Measurements from ENCODE around the gene ZDHHC3. TPM values are rescaled to one million over a fixed set of nuclear protein-coding genes. Genes with fewer than 3 reads are reported as not detected.

The ZDHHC3 gene
- polyA plus RNA-seq, 1 of the 3 experiments (the other 2 are of a cell fraction): 60.7 TPM

GRCh38 chr3:44955917-44956316 is 20.1 kb downstream of the ZDHHC3 start:
- 100% methylated on average over 1 of the region's 1 CpG for WGBS (ENCODE audit: low lambda C conversion rate)
- H3K4me3 ChIP-seq (ENCODE audit: low read depth in 2 of 2, low read length in 1 of 2): no peak overlapping the region
- TF ChIP-seq RAD21 (IDR thresholded peaks at IDR 0.05; ENCODE audit: low read length) (no peak), NFIC (IDR thresholded peaks at IDR 0.05; ENCODE audit: borderline replicate concordance) (no peak), FOSL2 (IDR thresholded peaks at IDR 0.05; ENCODE audit: borderline replicate concordance, low read depth) (no peak), EP300 (IDR thresholded peaks at IDR 0.05; ENCODE audit: borderline replicate concordance in 1 of 2, low read depth in 1 of 2, low read length in 1 of 2) (no peak), RXRA (IDR thresholded peaks at IDR 0.05; ENCODE audit: borderline replicate concordance, low read depth) (no peak), REST (IDR thresholded peaks at IDR 0.05; ENCODE audit: low read depth, low read length) (no peak), POLR2AphosphoS5 (IDR thresholded peaks at IDR 0.05; ENCODE audit: low read depth, low read length) (no peak), FOXJ3 (CRISPR knock-in tag; IDR thresholded peaks at IDR 0.05) (no peak), JUND (IDR thresholded peaks at IDR 0.05) (no peak), PBX3 (IDR thresholded peaks at IDR 0.05) (no peak), GATA2 (CRISPR knock-in tag; IDR thresholded peaks at IDR 0.05) (no peak), IRF3 (IDR thresholded peaks at IDR 0.05; ENCODE audit: low read depth, low read length) (no peak), TCF12 (IDR thresholded peaks at IDR 0.05) (no peak), RFX5 (IDR thresholded peaks at IDR 0.05; ENCODE audit: low read length) (no peak), MXI1 (IDR thresholded peaks at IDR 0.05; ENCODE audit: low read depth, low read length) (no peak), CTCF (IDR thresholded peaks at IDR 0.05) (no peak), TAF1 (IDR thresholded peaks at IDR 0.05; ENCODE audit: borderline replicate concordance, low read depth, low read length) (no peak)
- H3K79me2 ChIP-seq (ENCODE audit: insufficient read depth): peaks cover 12% of the 10 kb centered on the region
- POLR2A ChIA-PET: no interaction called here
- no peak for DNase-seq
- no peaks in the 10 kb centered on the region for H3K9me3 ChIP-seq
- H4K20me1 ChIP-seq (ENCODE audit: insufficient read depth): 0 out of 2 replicates have a peak, but pooled peaks cover 12% of the 10 kb centered on the region
- no peak overlapping the region for H3K27ac ChIP-seq (ENCODE audit: low read depth in 2 of 2, low read length in 1 of 2)
- no peak overlapping the region for H3K4me2 ChIP-seq
- H2AFZ ChIP-seq (ENCODE audit: low read depth): no peak overlapping the region
- peaks cover 4 to 26% of the 10 kb centered on the region in 2 experiments for H3K36me3 ChIP-seq (replicated peaks in 1 of 2; ENCODE audit: control insufficient read depth in 1 of 2, insufficient read depth in 2 of 2, low read length in 1 of 2)
- H3K27me3 ChIP-seq (ENCODE audit: insufficient read depth): no peaks in the 10 kb centered on the region
- H3K4me1 ChIP-seq (ENCODE audit: control insufficient read depth in 1 of 2, insufficient read depth in 2 of 2, low read depth in 1 of 2, low read length in 1 of 2): peaks cover 0 to 26% of the 10 kb centered on the region in 2 experiments; a peak in 2 of 4 replicates
- CTCF ChIA-PET: no interaction called here
- no peaks in the 10 kb centered on the region for H3F3A ChIP-seq (replicated peaks; ENCODE audit: insufficient read depth)
- no peaks in the 10 kb centered on the region for H3K9me2 ChIP-seq
- H3K9ac ChIP-seq: no peak overlapping the region
